Gastroesophageal sphincter (tissue), 3 donors: Measurements from ENCODE around the gene RHBDF1.

ENCODE experiments used
- EP300 ChIP-seq: sonication (generic); formaldehyde crosslinking; IDR thresholded peaks from one replicate; pipeline ENCODE4 v1.6.1; 2017; ENCODE audit warnings: antibody characterized with exemption, mild to moderate bottlenecking
- POLR2AphosphoS5 ChIP-seq: sonication (generic); formaldehyde crosslinking; IDR thresholded peaks from one replicate; pipeline ENCODE4 v1.6.1; 2017; ENCODE audit warnings: antibody characterized with exemption
- TF ChIP-seq, protein P1 (sequence below), 4 experiments: fragments of 200-600 bp in 2 of 4; fragments of 450-650 bp in 2 of 4; sonication (generic) in 1 of 4; IDR thresholded peaks; one replicate each; pipeline ENCODE4 v1.5.1; 2017 to 2019; ENCODE audit warnings: antibody characterized with exemption in 4 of 4, mild to moderate bottlenecking in 2 of 4, moderate library complexity in 2 of 4

DNA sequence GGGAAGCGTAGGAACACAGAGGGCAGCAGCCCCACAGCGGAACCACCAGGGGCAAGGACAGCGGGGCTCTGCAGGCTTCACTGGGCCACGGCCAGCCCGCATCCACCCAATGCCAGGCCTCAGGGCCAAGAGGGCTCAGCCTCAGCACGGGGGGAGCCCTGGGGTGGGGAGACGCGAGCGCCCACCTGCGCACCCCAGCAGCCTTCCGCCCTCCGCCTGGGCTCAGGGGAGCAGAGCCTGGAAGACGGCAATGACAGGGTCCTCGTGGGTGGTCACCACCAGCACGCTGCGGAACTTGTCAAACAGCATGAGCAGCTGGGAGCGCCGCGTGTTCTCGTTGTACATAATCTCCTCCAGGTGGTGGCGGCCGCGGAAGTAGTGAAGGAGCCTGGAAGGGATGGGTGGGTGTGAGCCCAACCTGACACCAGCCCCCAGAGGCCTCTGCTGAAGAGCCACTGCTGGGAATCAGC is 14.1 kb upstream of the RHBDF1 start:
- no peak for TF ChIP-seq POLR2AphosphoS5
- TF ChIP-seq, protein P1, sequence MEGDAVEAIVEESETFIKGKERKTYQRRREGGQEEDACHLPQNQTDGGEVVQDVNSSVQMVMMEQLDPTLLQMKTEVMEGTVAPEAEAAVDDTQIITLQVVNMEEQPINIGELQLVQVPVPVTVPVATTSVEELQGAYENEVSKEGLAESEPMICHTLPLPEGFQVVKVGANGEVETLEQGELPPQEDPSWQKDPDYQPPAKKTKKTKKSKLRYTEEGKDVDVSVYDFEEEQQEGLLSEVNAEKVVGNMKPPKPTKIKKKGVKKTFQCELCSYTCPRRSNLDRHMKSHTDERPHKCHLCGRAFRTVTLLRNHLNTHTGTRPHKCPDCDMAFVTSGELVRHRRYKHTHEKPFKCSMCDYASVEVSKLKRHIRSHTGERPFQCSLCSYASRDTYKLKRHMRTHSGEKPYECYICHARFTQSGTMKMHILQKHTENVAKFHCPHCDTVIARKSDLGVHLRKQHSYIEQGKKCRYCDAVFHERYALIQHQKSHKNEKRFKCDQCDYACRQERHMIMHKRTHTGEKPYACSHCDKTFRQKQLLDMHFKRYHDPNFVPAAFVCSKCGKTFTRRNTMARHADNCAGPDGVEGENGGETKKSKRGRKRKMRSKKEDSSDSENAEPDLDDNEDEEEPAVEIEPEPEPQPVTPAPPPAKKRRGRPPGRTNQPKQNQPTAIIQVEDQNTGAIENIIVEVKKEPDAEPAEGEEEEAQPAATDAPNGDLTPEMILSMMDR (IDR thresholded peaks at IDR 0.05), result no peak
- TF ChIP-seq EP300, result no peak
